DMS 273 (cell line): ENCODE measurements around the gene IL31RA.

ENCODE experiments used
- DNase-seq: peaks from one replicate; lab custom pipeline; 2025; ENCODE audit not compliant: unreplicated experiment; lab: John Stamatoyannopoulos, UW

IL31RA gene

GRCh38 chr5:55858104-55858503 is 6.9 kb downstream of the IL31RA start:
- DNase-seq = no peak

- DNase-seq = no peak
Observed at GRCh38 chr5:55860288-55860687, 9.1 kb downstream of the IL31RA start.

- DNase-seq = no peak
Observed at GRCh38 chr5:55860709-55861108, 9.6 kb downstream of the IL31RA start.

- DNase-seq = no peak
Observed at GRCh38 chr5:55864606-55865541, 13.7 kb downstream of the IL31RA start.

- peak; percentile 59 for DNase-seq
Observed at GRCh38 chr5:55865831-55866230, 14.7 kb downstream of the IL31RA start.

- DNase-seq = no peak
Observed at GRCh38 chr5:55866485-55866884, 15.3 kb downstream of the IL31RA start.

- DNase-seq = no peak
Observed at GRCh38 chr5:55866934-55867333, 15.8 kb downstream of the IL31RA start.

GRCh38 chr5:55868846-55869245 is 17.7 kb downstream of the IL31RA start:
- DNase-seq = no peak

- DNase-seq = no peak
Observed at GRCh38 chr5:55869847-55870246, 18.7 kb downstream of the IL31RA start.

- DNase-seq = no peak
Observed at GRCh38 chr5:55873234-55873633, 22.1 kb downstream of the IL31RA start.

GRCh38 chr5:55877655-55878054 is 26.5 kb downstream of the IL31RA start:
- no peak for DNase-seq

GRCh38 chr5:55880453-55880852 is 29.3 kb downstream of the IL31RA start:
- DNase-seq = no peak

- DNase-seq = no peak
Observed at GRCh38 chr5:55885359-55885758, 34.2 kb downstream of the IL31RA start.

GRCh38 chr5:55888205-55888604 is 37.0 kb downstream of the IL31RA start:
- no peak for DNase-seq

- no peak for DNase-seq
Observed at GRCh38 chr5:55892479-55892878, 41.3 kb downstream of the IL31RA start.

GRCh38 chr5:55894135-55894534 is 43.0 kb downstream of the IL31RA start:
- DNase-seq = no peak

- no peak for DNase-seq
Observed at GRCh38 chr5:55895346-55895745, 44.2 kb downstream of the IL31RA start.

- DNase-seq = no peak
Observed at GRCh38 chr5:55896238-55896637, 45.1 kb downstream of the IL31RA start.

GRCh38 chr5:55896663-55897062 is 45.5 kb downstream of the IL31RA start:
- DNase-seq = no peak

GRCh38 chr5:55897206-55897894 is 46.2 kb downstream of the IL31RA start:
- no peak for DNase-seq

- peak; percentile 84 for DNase-seq
Observed at GRCh38 chr5:55897905-55898304, 46.7 kb downstream of the IL31RA start.

GRCh38 chr5:55899344-55899743 is 48.2 kb downstream of the IL31RA start:
- no peak for DNase-seq
